HG03439 (cell line): ENCODE measurements around the gene ASIC2.

Experiments
- ATAC-seq: cut with Tn5 transposase; IDR thresholded peaks from one replicate; pipeline ENCODE4 v1.9.1; 2021; ENCODE audit warnings: mild to moderate bottlenecking, moderate library complexity; ENCODE audit not compliant: unreplicated experiment

Gene ASIC2

GRCh38 chr17:33082529-33083173, 210.4 kb downstream of the ASIC2 start:
- ATAC-seq: no peak

- ATAC-seq: no peak
These were observed 213.0 kb downstream of the ASIC2 start for GRCh38 chr17:33080091-33080490.

- no peak for ATAC-seq
These were observed 213.9 kb downstream of the ASIC2 start for GRCh38 chr17:33079201-33079600.

GRCh38 chr17:33076979-33077378, 216.1 kb downstream of the ASIC2 start:
- ATAC-seq: no peak

GRCh38 chr17:33073416-33073815, 219.7 kb downstream of the ASIC2 start:
- no peak for ATAC-seq

- ATAC-seq: no peak
These were observed 220.5 kb downstream of the ASIC2 start for GRCh38 chr17:33072421-33073161.

GRCh38 chr17:33071656-33072055, 221.4 kb downstream of the ASIC2 start:
- ATAC-seq: no peak

- ATAC-seq: no peak
These were observed 235.5 kb downstream of the ASIC2 start for GRCh38 chr17:33057564-33057963.

- ATAC-seq: no peak
These were observed 236.5 kb downstream of the ASIC2 start for GRCh38 chr17:33056399-33057146.

- no peak for ATAC-seq
These were observed 237.3 kb downstream of the ASIC2 start for GRCh38 chr17:33055746-33056145.

GRCh38 chr17:33055171-33055611, 237.9 kb downstream of the ASIC2 start:
- no peak for ATAC-seq

GRCh38 chr17:33054412-33054811, 238.7 kb downstream of the ASIC2 start:
- no peak for ATAC-seq

GRCh38 chr17:33053676-33054075, 239.4 kb downstream of the ASIC2 start:
- no peak for ATAC-seq

GRCh38 chr17:33052856-33053255, 240.2 kb downstream of the ASIC2 start:
- no peak for ATAC-seq

- no peak for ATAC-seq
These were observed 242.4 kb downstream of the ASIC2 start for GRCh38 chr17:33050611-33051140.

GRCh38 chr17:33049781-33050414, 243.2 kb downstream of the ASIC2 start:
- ATAC-seq: no peak

GRCh38 chr17:33046361-33047255, 246.5 kb downstream of the ASIC2 start:
- ATAC-seq: no peak

- no peak for ATAC-seq
These were observed 247.9 kb downstream of the ASIC2 start for GRCh38 chr17:33045216-33045615.

GRCh38 chr17:33044771-33045170, 248.3 kb downstream of the ASIC2 start:
- no peak for ATAC-seq

GRCh38 chr17:33040461-33040860, 252.6 kb downstream of the ASIC2 start:
- no peak for ATAC-seq
